ENCODE data around the gene RPS15A. TPM values are rescaled to one million over a fixed set of nuclear protein-coding genes. Genes with fewer than 3 reads are reported as not detected.

The RPS15A gene
- total and polyA plus RNA-seq, 4 donors = 349 to 1,185 (median 895) TPM

DNA sequence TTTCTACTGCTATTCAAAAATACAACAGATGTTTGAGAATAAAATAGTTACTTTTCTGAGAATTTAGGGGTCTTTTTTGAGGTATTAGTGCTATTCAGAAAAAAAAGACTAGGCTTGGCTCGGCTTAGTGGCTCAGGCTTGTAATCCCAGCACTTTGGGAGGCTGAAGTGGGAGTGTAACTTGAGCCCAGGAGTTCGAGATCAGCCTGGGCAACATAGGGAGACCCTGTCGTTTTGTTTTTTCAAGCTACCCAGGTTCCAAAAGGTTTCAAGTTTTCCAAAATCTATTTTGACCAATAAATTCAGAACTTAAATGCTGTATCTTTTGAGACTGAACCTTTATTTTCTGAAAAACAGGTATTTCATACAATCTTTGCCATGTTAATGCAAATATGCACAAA is 14.4 kb upstream of the RPS15A start:
- TF ChIP-seq JUND (IDR thresholded peaks at IDR 0.05) = no peak
- TF ChIP-seq RAD21 (IDR thresholded peaks at IDR 0.05) = no peak
- TF ChIP-seq TAF1 (conservative IDR thresholded peaks at IDR 0.05) = no peak
- TF ChIP-seq, protein P1, sequence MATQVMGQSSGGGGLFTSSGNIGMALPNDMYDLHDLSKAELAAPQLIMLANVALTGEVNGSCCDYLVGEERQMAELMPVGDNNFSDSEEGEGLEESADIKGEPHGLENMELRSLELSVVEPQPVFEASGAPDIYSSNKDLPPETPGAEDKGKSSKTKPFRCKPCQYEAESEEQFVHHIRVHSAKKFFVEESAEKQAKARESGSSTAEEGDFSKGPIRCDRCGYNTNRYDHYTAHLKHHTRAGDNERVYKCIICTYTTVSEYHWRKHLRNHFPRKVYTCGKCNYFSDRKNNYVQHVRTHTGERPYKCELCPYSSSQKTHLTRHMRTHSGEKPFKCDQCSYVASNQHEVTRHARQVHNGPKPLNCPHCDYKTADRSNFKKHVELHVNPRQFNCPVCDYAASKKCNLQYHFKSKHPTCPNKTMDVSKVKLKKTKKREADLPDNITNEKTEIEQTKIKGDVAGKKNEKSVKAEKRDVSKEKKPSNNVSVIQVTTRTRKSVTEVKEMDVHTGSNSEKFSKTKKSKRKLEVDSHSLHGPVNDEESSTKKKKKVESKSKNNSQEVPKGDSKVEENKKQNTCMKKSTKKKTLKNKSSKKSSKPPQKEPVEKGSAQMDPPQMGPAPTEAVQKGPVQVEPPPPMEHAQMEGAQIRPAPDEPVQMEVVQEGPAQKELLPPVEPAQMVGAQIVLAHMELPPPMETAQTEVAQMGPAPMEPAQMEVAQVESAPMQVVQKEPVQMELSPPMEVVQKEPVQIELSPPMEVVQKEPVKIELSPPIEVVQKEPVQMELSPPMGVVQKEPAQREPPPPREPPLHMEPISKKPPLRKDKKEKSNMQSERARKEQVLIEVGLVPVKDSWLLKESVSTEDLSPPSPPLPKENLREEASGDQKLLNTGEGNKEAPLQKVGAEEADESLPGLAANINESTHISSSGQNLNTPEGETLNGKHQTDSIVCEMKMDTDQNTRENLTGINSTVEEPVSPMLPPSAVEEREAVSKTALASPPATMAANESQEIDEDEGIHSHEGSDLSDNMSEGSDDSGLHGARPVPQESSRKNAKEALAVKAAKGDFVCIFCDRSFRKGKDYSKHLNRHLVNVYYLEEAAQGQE (IDR thresholded peaks at IDR 0.05) = no peak
- no peak for TF ChIP-seq FOXA2 (IDR thresholded peaks at IDR 0.05)
- TF ChIP-seq NR2F2 (IDR thresholded peaks at IDR 0.05) = no peak
- TF ChIP-seq RXRA (IDR thresholded peaks at IDR 0.05) = no peak
- TF ChIP-seq EGR1 (IDR thresholded peaks at IDR 0.05; ENCODE audit: low read depth in 2 of 2) = no peak
- no peak for TF ChIP-seq YY1 (IDR thresholded peaks at IDR 0.05)
- no peak for TF ChIP-seq HNF4A (conservative IDR thresholded peaks at IDR 0.05)
- TF ChIP-seq SP1 (IDR thresholded peaks at IDR 0.05) = no peak
- no peak for TF ChIP-seq FOXA1 (IDR thresholded peaks at IDR 0.05)
- TF ChIP-seq, protein P2, sequence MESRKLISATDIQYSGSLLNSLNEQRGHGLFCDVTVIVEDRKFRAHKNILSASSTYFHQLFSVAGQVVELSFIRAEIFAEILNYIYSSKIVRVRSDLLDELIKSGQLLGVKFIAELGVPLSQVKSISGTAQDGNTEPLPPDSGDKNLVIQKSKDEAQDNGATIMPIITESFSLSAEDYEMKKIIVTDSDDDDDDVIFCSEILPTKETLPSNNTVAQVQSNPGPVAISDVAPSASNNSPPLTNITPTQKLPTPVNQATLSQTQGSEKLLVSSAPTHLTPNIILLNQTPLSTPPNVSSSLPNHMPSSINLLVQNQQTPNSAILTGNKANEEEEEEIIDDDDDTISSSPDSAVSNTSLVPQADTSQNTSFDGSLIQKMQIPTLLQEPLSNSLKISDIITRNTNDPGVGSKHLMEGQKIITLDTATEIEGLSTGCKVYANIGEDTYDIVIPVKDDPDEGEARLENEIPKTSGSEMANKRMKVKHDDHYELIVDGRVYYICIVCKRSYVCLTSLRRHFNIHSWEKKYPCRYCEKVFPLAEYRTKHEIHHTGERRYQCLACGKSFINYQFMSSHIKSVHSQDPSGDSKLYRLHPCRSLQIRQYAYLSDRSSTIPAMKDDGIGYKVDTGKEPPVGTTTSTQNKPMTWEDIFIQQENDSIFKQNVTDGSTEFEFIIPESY (IDR thresholded peaks at IDR 0.05) = no peak
- TF ChIP-seq, protein P3, sequence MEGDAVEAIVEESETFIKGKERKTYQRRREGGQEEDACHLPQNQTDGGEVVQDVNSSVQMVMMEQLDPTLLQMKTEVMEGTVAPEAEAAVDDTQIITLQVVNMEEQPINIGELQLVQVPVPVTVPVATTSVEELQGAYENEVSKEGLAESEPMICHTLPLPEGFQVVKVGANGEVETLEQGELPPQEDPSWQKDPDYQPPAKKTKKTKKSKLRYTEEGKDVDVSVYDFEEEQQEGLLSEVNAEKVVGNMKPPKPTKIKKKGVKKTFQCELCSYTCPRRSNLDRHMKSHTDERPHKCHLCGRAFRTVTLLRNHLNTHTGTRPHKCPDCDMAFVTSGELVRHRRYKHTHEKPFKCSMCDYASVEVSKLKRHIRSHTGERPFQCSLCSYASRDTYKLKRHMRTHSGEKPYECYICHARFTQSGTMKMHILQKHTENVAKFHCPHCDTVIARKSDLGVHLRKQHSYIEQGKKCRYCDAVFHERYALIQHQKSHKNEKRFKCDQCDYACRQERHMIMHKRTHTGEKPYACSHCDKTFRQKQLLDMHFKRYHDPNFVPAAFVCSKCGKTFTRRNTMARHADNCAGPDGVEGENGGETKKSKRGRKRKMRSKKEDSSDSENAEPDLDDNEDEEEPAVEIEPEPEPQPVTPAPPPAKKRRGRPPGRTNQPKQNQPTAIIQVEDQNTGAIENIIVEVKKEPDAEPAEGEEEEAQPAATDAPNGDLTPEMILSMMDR (IDR thresholded peaks at IDR 0.05; ENCODE audit: low read depth, low read length, missing input control) = no peak
- DNase-seq (ENCODE audit: low spot score) = no peak
- WGBS = 77% methylated on average over 3 of the region's 3 CpGs
- H3K27ac ChIP-seq (ENCODE audit: low read depth in 1 of 2, low read length in 2 of 2) = peak overlapping the region in 1 of 2 donors; percentile 24
- H3K36me3 ChIP-seq (ENCODE audit: control insufficient read depth in 4 of 4, insufficient read depth in 3 of 4, low read depth in 1 of 4, low read length in 3 of 4) = peaks cover 3 to 25% (median 21%) of the 10 kb centered on the region in 4 donors
- H3K9ac ChIP-seq (ENCODE audit: low read depth in 1 of 2, low read length in 2 of 2) = no peak overlapping the region
- no peak overlapping the region for H3K4me3 ChIP-seq (ENCODE audit: low read depth in 1 of 3, low read length in 3 of 3)
- H3K9me3 ChIP-seq (ENCODE audit: control insufficient read depth in 4 of 4, low read length in 3 of 4) = no peaks in the 10 kb centered on the region
- peaks cover 6 to 19% (median 15%) of the 10 kb centered on the region in 4 donors for H3K4me1 ChIP-seq (ENCODE audit: control insufficient read depth in 4 of 4, insufficient read depth in 4 of 4, low read length in 3 of 4)
- no peaks in the 10 kb centered on the region for H3K27me3 ChIP-seq (ENCODE audit: control insufficient read depth in 4 of 4, insufficient read depth in 4 of 4, low read length in 3 of 4)

DNA sequence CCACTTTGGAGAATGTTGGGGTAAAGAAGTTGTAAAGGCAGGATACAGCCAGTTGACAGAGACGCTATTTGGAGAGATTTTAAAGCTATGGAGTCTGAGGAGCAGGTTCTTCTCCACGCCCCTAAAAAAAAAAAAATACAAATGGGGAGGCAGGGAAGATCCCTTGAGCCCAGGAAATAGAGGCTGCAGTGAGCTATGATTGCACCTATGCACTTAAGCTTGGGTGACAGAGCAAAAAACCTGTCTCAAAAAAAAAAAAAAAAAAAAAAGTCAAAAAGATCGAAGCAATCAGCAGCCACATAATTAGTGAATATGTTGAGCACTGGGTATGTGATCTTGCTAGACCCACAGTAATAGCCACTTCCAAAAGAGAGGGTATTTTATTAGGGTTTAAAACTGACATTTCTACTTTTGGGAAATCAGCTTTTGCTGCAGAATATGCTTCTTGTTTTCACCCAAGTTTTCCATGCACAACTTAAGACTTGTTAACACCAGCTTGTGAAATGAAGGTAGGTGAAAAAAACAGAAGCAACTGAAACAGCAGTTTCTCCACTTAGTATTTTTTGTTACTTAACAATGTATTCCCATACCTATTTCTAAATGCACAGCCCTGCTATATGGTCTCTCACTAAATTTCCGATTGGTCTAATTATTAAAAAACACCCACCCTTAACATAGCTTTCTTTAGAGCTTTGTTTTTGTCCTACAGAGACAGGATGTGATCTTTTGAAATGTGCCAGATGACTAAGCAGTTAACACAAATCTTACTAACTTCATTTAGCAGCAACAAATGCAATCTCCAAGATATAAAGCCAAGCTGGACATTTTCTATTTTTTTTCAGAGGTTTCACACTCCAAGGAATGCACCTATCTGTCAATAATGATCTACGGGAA is 13.7 kb upstream of the RPS15A start:
- Histone ChIP-seq H3K4me1 (ENCODE audit: control insufficient read depth in 4 of 4, insufficient read depth in 4 of 4, low read length in 3 of 4) (peaks cover 9 to 24% (median 18%) of the 10 kb centered on the region in 4 donors), H3K27me3 (ENCODE audit: control insufficient read depth in 4 of 4, insufficient read depth in 4 of 4, low read length in 3 of 4) (no peaks in the 10 kb centered on the region), H3K4me3 (ENCODE audit: low read depth in 1 of 3, low read length in 3 of 3) (no peak overlapping the region), H3K27ac (ENCODE audit: low read depth in 1 of 2, low read length in 2 of 2) (no peak overlapping the region), H3K36me3 (ENCODE audit: control insufficient read depth in 4 of 4, insufficient read depth in 3 of 4, low read depth in 1 of 4, low read length in 3 of 4) (peaks cover 0 to 18% (median 15%) of the 10 kb centered on the region in 4 donors), H3K9me3 (ENCODE audit: control insufficient read depth in 4 of 4, low read length in 3 of 4) (no peaks in the 10 kb centered on the region), H3K9ac (ENCODE audit: low read depth in 1 of 2, low read length in 2 of 2) (peak overlapping the region in 1 of 2 donors; percentile 25)
- 78% methylated on average over 5 of the region's 5 CpGs for WGBS
- no peak for DNase-seq (ENCODE audit: low spot score)
- no peak for TF ChIP-seq JUND (IDR thresholded peaks at IDR 0.05)
- no peak for TF ChIP-seq FOXA1 (IDR thresholded peaks at IDR 0.05)
- TF ChIP-seq EGR1 (IDR thresholded peaks at IDR 0.05; ENCODE audit: low read depth in 2 of 2) = no peak
- no peak for TF ChIP-seq GABPA (IDR thresholded peaks at IDR 0.05 in 1 of 2, conservative IDR thresholded peaks at IDR 0.05 in 1 of 2)
- TF ChIP-seq, protein P2 (IDR thresholded peaks at IDR 0.05) = no peak
- TF ChIP-seq, protein P4, sequence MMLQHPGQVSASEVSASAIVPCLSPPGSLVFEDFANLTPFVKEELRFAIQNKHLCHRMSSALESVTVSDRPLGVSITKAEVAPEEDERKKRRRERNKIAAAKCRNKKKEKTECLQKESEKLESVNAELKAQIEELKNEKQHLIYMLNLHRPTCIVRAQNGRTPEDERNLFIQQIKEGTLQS (IDR thresholded peaks at IDR 0.05) = no peak

Data from liver (tissue), 9 donors.